A673 (cell line): ENCODE data around the gene CCDC178. TPM values are rescaled to one million over a fixed set of nuclear protein-coding genes. Genes with fewer than 3 reads are reported as not detected.

Source experiments
- BruUV-seq: library from RNA; stranded (reverse); fragments of 400-500 nt; replicated peaks from 2 replicates; lab custom pipeline; 2021; lab: Mats Ljungman, UMichigan
- CTCF ChIA-PET: fragments of 300-600 bp; sonication (Branson Sonifier 250); formaldehyde crosslinking; loops from one replicate; lab custom pipeline; 2022; ENCODE audit warnings: antibody characterized with exemption; lab: Charles Lee
- POLR2A ChIA-PET: fragments of 300-600 bp; sonication (Branson Sonifier 250); formaldehyde crosslinking; loops from one replicate; lab custom pipeline; 2022; ENCODE audit warnings: antibody characterized with exemption; ENCODE audit not compliant: low non-redundant PET; lab: Charles Lee
- DNase-seq: peaks from one replicate; pipeline ENCODE4 v3.0.0-alpha.2; 2015; ENCODE audit warnings: low spot score
- H3K27ac ChIP-seq: fragments of 200-600 bp; sonication (generic); 2 replicates; pipeline ENCODE4 v1.5.1; 2016; ENCODE audit warnings: mixed run types, low read depth, mild to moderate bottlenecking, mixed read lengths, antibody characterized with exemption, low read length; ENCODE audit not compliant: poor library complexity, severe bottlenecking
- H3K27me3 ChIP-seq: fragments of 200-600 bp; sonication (generic); replicated peaks from 2 replicates; pipeline ENCODE4 v1.6.1; 2017; ENCODE audit warnings: mixed run types, low read depth, mild to moderate bottlenecking, mixed read lengths, antibody characterized with exemption, low read length; ENCODE audit not compliant: insufficient read depth, poor library complexity
- H3K36me3 ChIP-seq: fragments of 200-600 bp; sonication (generic); 2 replicates; pipeline ENCODE4 v1.6.1; 2016; ENCODE audit warnings: mixed run types, mild to moderate bottlenecking, mixed read lengths, antibody characterized with exemption, low read length; ENCODE audit not compliant: insufficient read depth, poor library complexity, severe bottlenecking
- H3K4me1 ChIP-seq: fragments of 200-600 bp; sonication (generic); 2 replicates; pipeline ENCODE4 v1.6.1; 2017; ENCODE audit warnings: mixed run types, mild to moderate bottlenecking, mixed read lengths, antibody characterized with exemption, low read length; ENCODE audit not compliant: insufficient read depth, poor library complexity, severe bottlenecking
- H3K4me3 ChIP-seq: fragments of 200-600 bp; sonication (generic); 2 replicates; pipeline ENCODE4 v1.5.1; 2016; ENCODE audit warnings: low read depth, mixed run types, mild to moderate bottlenecking, mixed read lengths, low read length; ENCODE audit not compliant: poor library complexity, severe bottlenecking
- H3K9me3 ChIP-seq: fragments of 200-600 bp; sonication (generic); 2 replicates; pipeline ENCODE4 v1.6.1; 2016; ENCODE audit warnings: mixed run types, low read depth, mild to moderate bottlenecking, mixed read lengths, antibody characterized with exemption, low read length; ENCODE audit not compliant: poor library complexity, severe bottlenecking
- EZH2 ChIP-seq: fragments of 200-600 bp; sonication (generic); IDR thresholded peaks from 2 replicates; pipeline ENCODE4 v1.6.1; 2017; ENCODE audit warnings: borderline replicate concordance, low read depth, mild to moderate bottlenecking, mixed read lengths, antibody characterized with exemption, low read length; ENCODE audit not compliant: poor library complexity, severe bottlenecking
- intact Hi-C: fragments of 100-400 bp; cut with micrococcal nuclease; formaldehyde crosslinking; loops from one replicate; pipeline ENCODE4 v1.10.0; 2022; ENCODE audit not compliant: unreplicated experiment
- total RNA-seq: library from RNA; stranded (reverse); gene quantifications from 2 replicates; pipeline ENCODE4 v1.2.3, GENCODE V29; 2021
- TF ChIP-seq, protein P1 (sequence below): fragments of 300-800, 200-600 bp; sonication (generic); conservative IDR thresholded peaks from 2 replicates; pipeline ENCODE4 v1.5.1; 2017; ENCODE audit warnings: low read depth, mild to moderate bottlenecking, antibody characterized with exemption, low read length, moderate library complexity, mixed read lengths

Gene CCDC178
- total RNA-seq, 1 experiment from 2014 or later = not detected

DNA sequence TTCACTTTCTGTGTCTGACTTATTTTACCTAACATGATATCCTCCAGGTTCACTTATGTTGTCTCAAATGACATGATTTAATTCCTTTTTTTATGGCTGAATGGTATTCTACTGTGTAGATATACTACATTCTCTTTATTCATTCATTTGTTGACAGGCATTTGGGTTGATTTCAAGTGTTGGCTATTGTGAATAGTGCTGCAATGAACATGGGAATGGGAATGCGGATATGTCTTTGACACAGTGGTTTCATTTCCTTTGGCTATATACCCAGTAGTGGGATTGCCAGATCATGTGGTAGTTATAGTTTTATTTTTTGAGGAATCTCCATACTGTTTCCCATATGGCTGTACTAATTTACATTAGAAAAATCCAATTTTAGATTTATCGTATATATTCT, 472.3 kb downstream of the CCDC178 start:
- intact Hi-C loops = no loop called here
- no peak for DNase-seq
- Histone ChIP-seq H3K27ac (no peak overlapping the region), H3K36me3 (no peaks in the 10 kb centered on the region), H3K9me3 (no peaks in the 10 kb centered on the region), H3K4me3 (no peak overlapping the region), H3K4me1 (no peaks in the 10 kb centered on the region), H3K27me3 (no peaks in the 10 kb centered on the region)
- ChIA-PET CTCF (no interaction called here), POLR2A (no interaction called here)
- no TSS peak for BruUV-seq
- TF ChIP-seq EZH2 = no peak
- TF ChIP-seq, protein P1, sequence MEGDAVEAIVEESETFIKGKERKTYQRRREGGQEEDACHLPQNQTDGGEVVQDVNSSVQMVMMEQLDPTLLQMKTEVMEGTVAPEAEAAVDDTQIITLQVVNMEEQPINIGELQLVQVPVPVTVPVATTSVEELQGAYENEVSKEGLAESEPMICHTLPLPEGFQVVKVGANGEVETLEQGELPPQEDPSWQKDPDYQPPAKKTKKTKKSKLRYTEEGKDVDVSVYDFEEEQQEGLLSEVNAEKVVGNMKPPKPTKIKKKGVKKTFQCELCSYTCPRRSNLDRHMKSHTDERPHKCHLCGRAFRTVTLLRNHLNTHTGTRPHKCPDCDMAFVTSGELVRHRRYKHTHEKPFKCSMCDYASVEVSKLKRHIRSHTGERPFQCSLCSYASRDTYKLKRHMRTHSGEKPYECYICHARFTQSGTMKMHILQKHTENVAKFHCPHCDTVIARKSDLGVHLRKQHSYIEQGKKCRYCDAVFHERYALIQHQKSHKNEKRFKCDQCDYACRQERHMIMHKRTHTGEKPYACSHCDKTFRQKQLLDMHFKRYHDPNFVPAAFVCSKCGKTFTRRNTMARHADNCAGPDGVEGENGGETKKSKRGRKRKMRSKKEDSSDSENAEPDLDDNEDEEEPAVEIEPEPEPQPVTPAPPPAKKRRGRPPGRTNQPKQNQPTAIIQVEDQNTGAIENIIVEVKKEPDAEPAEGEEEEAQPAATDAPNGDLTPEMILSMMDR = no peak

DNA sequence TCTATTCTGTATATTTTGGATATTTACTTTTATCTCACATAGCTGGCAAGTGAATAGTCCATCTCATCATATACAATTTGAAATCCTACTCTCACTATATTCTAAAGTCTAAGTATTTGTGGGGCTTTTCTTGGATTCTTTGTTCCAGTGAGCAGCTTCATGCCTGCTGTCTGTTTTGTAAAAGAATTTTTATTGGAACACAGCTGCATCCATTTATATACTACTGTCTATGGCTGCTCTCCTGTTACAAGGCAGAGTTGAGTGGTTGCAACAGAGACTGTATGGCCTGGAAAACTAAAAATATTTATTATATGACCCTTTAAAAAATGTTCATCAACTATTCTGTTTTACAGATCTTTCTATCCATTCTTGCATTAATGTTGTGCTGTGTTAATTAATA, 474.4 kb downstream of the CCDC178 start:
- no peaks in the 10 kb centered on the region for H3K36me3 ChIP-seq
- intact Hi-C loops = no loop called here
- BruUV-seq = no TSS peak
- H3K4me3 ChIP-seq = no peak overlapping the region
- POLR2A ChIA-PET = no interaction called here
- no peaks in the 10 kb centered on the region for H3K4me1 ChIP-seq
- no peaks in the 10 kb centered on the region for H3K27me3 ChIP-seq
- no peak overlapping the region for H3K27ac ChIP-seq
- CTCF ChIA-PET = no interaction called here
- no peak for DNase-seq
- H3K9me3 ChIP-seq = no peaks in the 10 kb centered on the region
- TF ChIP-seq EZH2 = no peak

DNA sequence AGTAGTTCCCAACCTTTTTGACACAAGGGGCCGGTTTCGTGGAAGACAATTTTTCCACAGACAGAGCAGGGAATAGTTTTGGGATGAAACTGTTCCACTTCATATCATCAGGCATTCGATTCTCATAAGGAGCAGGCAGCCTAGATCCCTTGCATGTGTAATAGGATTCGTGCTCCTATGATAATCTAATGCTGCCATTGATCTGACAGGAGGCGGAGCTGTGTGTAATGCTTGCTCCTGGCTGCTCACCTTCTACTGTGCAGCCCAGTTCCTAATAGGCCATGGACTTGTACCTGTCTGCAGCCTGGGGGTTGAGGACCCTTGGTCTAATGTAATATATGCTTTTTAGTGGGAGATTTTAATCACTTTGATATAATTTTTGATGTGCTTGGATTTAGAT, 479.0 kb downstream of the CCDC178 start:
- Histone ChIP-seq H3K27me3 (no peaks in the 10 kb centered on the region), H3K36me3 (no peaks in the 10 kb centered on the region), H3K4me1 (no peaks in the 10 kb centered on the region), H3K27ac (no peak overlapping the region), H3K4me3 (no peak overlapping the region), H3K9me3 (no peaks in the 10 kb centered on the region)
- BruUV-seq = no TSS peak
- TF ChIP-seq, protein P1 = no peak
- TF ChIP-seq EZH2 = no peak
- ChIA-PET POLR2A (no interaction called here), CTCF (no interaction called here)
- no peak for DNase-seq
- intact Hi-C loops = no loop called here

DNA sequence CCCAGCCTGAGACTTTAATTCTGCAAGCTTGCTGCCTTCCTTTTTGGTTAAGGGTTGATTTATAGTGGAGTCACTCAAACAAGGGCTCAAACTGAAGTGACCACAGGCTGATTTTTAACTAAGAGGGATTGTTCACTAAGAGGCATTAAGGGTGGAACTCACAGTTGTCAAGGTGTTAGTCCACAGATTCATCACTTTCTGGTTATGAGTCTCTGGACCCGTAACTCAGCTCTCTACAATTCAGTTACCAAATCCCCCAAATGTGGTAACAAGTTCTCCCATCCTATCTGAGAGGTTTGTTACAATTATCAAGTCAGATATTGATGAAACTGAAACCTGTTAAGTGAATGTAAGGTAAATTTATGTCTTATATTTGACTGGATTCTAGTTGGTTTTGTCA, 481.8 kb downstream of the CCDC178 start:
- CTCF ChIA-PET = no interaction called here
- no peaks in the 10 kb centered on the region for H3K9me3 ChIP-seq
- H3K27ac ChIP-seq = no peak overlapping the region
- H3K27me3 ChIP-seq = no peaks in the 10 kb centered on the region
- no peak for DNase-seq
- no peaks in the 10 kb centered on the region for H3K36me3 ChIP-seq
- H3K4me1 ChIP-seq = no peaks in the 10 kb centered on the region
- BruUV-seq = no TSS peak
- H3K4me3 ChIP-seq = no peak overlapping the region
- TF ChIP-seq, protein P1 = no peak
- no peak for TF ChIP-seq EZH2
- POLR2A ChIA-PET = no interaction called here
- intact Hi-C loops = no loop called here
